KMS-11 (cell line): Measurements from ENCODE around the gene CABLES1.

Experiments used
- H2AFZ ChIP-seq: fragments of 200-600 bp; sonication (generic); 2 replicates; pipeline ENCODE4 v1.6.1; 2016; ENCODE audit warnings: antibody characterized with exemption, mixed run types, low read depth
- H3K27ac ChIP-seq: fragments of 200-600 bp; sonication (generic); 2 replicates; pipeline ENCODE4 v1.6.1; 2016; ENCODE audit warnings: mild to moderate bottlenecking, mixed run types
- H3K27me3 ChIP-seq: fragments of 200-600 bp; sonication (generic); 2 replicates; pipeline ENCODE4 v1.6.1; 2017; ENCODE audit warnings: mild to moderate bottlenecking, low read depth, mixed run types, moderate library complexity; ENCODE audit not compliant: insufficient read depth
- H3K36me3 ChIP-seq: fragments of 200-600 bp; sonication (generic); 2 replicates; pipeline ENCODE4 v1.6.1; 2017; ENCODE audit warnings: mild to moderate bottlenecking, mixed run types; ENCODE audit not compliant: insufficient read depth
- H3K4me1 ChIP-seq: fragments of 200-600 bp; sonication (generic); 2 replicates; pipeline ENCODE4 v1.6.1; 2016; ENCODE audit warnings: mild to moderate bottlenecking, low read depth, mixed run types; ENCODE audit not compliant: poor library complexity, severe bottlenecking
- H3K4me2 ChIP-seq: fragments of 200-600 bp; sonication (generic); 2 replicates; pipeline ENCODE4 v1.7.0; 2016; ENCODE audit warnings: mild to moderate bottlenecking, mixed run types
- H3K4me3 ChIP-seq: fragments of 200-600 bp; sonication (generic); IDR thresholded peaks from 2 replicates; pipeline ENCODE4 v1.6.1; 2017; ENCODE audit warnings: low read depth, low read length, mixed read lengths; ENCODE audit not compliant: insufficient read depth
- H3K79me2 ChIP-seq: fragments of 200-600 bp; sonication (generic); 2 replicates; pipeline ENCODE4 v1.6.1; 2016; ENCODE audit warnings: low read depth, mixed run types; ENCODE audit not compliant: insufficient read depth
- H3K9ac ChIP-seq: fragments of 200-600 bp; sonication (generic); 2 replicates; pipeline ENCODE4 v1.6.1; 2016; ENCODE audit warnings: mild to moderate bottlenecking, mixed run types
- H4K20me1 ChIP-seq: fragments of 200-600 bp; sonication (generic); 2 replicates; pipeline ENCODE4 v1.6.1; 2016; ENCODE audit warnings: mild to moderate bottlenecking, mixed run types; ENCODE audit not compliant: insufficient read depth
- CTCF ChIP-seq: fragments of 200-600 bp; sonication (generic); conservative IDR thresholded peaks from 2 replicates; pipeline ENCODE4 v1.6.1; 2017; ENCODE audit warnings: low read depth, mild to moderate bottlenecking, antibody characterized with exemption, low read length, moderate library complexity, mixed read lengths

The CABLES1 gene

GRCh38 chr18:23226930-23227725 is 91.8 kb downstream of the CABLES1 start:
- H2AFZ ChIP-seq, result no peak overlapping the region
- H3K4me2 ChIP-seq, result peak overlapping the region; percentile 92
- H3K27me3 ChIP-seq, result no peaks in the 10 kb centered on the region
- H3K36me3 ChIP-seq, result no peaks in the 10 kb centered on the region
- no peaks in the 10 kb centered on the region for H4K20me1 ChIP-seq
- peaks cover 99% of the 10 kb centered on the region for H3K4me1 ChIP-seq
- H3K27ac ChIP-seq, result peak overlapping the region; percentile 89
- no peak overlapping the region for H3K4me3 ChIP-seq
- H3K9ac ChIP-seq, result peak overlapping the region; percentile 53
- no peak for TF ChIP-seq CTCF
- H3K79me2 ChIP-seq, result peaks cover 4% of the 10 kb centered on the region; the same call in 1 of the 2 replicates

- Histone ChIP-seq H3K79me2 (peaks cover 5% of the 10 kb centered on the region; the same call in 1 of the 2 replicates), H3K27me3 (no peaks in the 10 kb centered on the region), H3K4me1 (peaks cover 100% of the 10 kb centered on the region), H4K20me1 (no peaks in the 10 kb centered on the region), H3K9ac (peak overlapping the region; percentile 53), H3K36me3 (no peaks in the 10 kb centered on the region), H3K27ac (peak overlapping the region; percentile 89), H3K4me2 (peak overlapping the region; percentile 92), H2AFZ (no peak overlapping the region), H3K4me3 (no peak overlapping the region)
- TF ChIP-seq CTCF, result no peak
These were observed 92.4 kb downstream of the CABLES1 start for GRCh38 chr18:23227726-23228070.

GRCh38 chr18:23228102-23229061 is 93.1 kb downstream of the CABLES1 start:
- TF ChIP-seq CTCF, result no peak
- H4K20me1 ChIP-seq, result no peaks in the 10 kb centered on the region
- H3K36me3 ChIP-seq, result no peaks in the 10 kb centered on the region; the same call in 1 of the 2 replicates
- peak overlapping the region; percentile 53 for H3K9ac ChIP-seq
- H3K27me3 ChIP-seq, result no peaks in the 10 kb centered on the region
- peak overlapping the region; percentile 89 for H3K27ac ChIP-seq
- H3K4me3 ChIP-seq, result no peak overlapping the region
- H3K4me1 ChIP-seq, result peaks cover 100% of the 10 kb centered on the region
- peaks cover 12% of the 10 kb centered on the region for H3K79me2 ChIP-seq
- H2AFZ ChIP-seq, result no peak overlapping the region
- peak overlapping the region; percentile 92 for H3K4me2 ChIP-seq

GRCh38 chr18:23229472-23229871 is 94.2 kb downstream of the CABLES1 start:
- peaks cover 100% of the 10 kb centered on the region for H3K4me1 ChIP-seq

More at GRCh38 chr18:23229472-23229871, 94.2 kb downstream of the CABLES1 start:
- H3K79me2 ChIP-seq, result peaks cover 21% of the 10 kb centered on the region
- H3K36me3 ChIP-seq, result peaks cover 4% of the 10 kb centered on the region; the same call in 1 of the 2 replicates
- peak overlapping the region; percentile 53; the same call in 1 of the 2 replicates for H3K9ac ChIP-seq
- no peak overlapping the region for H2AFZ ChIP-seq
- H3K4me3 ChIP-seq, result no peak overlapping the region
- peak overlapping the region; percentile 89 for H3K27ac ChIP-seq
- no peak for TF ChIP-seq CTCF
- no peaks in the 10 kb centered on the region for H3K27me3 ChIP-seq
- H4K20me1 ChIP-seq, result no peaks in the 10 kb centered on the region
- H3K4me2 ChIP-seq, result peak overlapping the region; percentile 92
